Stimulated activated naive B cell treated with anti-CD40 and anti-IgM and Interleukin-4, amounts not matched to agents 10 μg/mL and 1 μg/mL and 100 μg/mL, for 72 hours (primary cell): Measurements from ENCODE around the gene ARHGEF1.
A peak's percentile ranks its signal among the peaks of the same experiment; 100 is the strongest.
"Not testable (repeated sequence)": the region's sequence is repeated elsewhere in the genome, so short reads cannot be mapped to it uniquely, and the experiment has no call there.

ENCODE experiments used
- ATAC-seq, 2 donors: fragments of 150-1000 bp; cut with Tn5 transposase; replicated peaks; 2 replicates each; pipeline ENCODE4 v1.10.0; 2021; ENCODE audit warnings: moderate library complexity in 1 of 2
- DNase-seq: peaks from one replicate; pipeline ENCODE4 v3.0.0; 2021
- H3K27ac Mint-ChIP-seq: one replicate; pipeline ENCODE4 v1.8.0; 2022; ENCODE audit warnings: mild to moderate bottlenecking, mixed read lengths
- H3K27me3 Mint-ChIP-seq, 2 donors: one replicate each; pipeline ENCODE4 v1.8.0; 2022; ENCODE audit warnings: mixed read lengths in 2 of 2
- H3K36me3 Mint-ChIP-seq, 2 donors: one replicate each; pipeline ENCODE4 v1.8.0; 2022; ENCODE audit warnings: mixed read lengths in 2 of 2, mild to moderate bottlenecking in 1 of 2
- H3K4me1 Mint-ChIP-seq, 2 donors: one replicate each; pipeline ENCODE4 v1.8.0; 2022; ENCODE audit warnings: mixed read lengths in 2 of 2, mild to moderate bottlenecking in 1 of 2
- H3K4me3 Mint-ChIP-seq, 2 donors: one replicate each; pipeline ENCODE4 v1.8.0; 2022; ENCODE audit warnings: mild to moderate bottlenecking in 2 of 2, mixed read lengths in 2 of 2, moderate library complexity in 1 of 2
- H3K9me3 Mint-ChIP-seq, 2 donors: one replicate each; pipeline ENCODE4 v1.8.0; 2022; ENCODE audit warnings: mixed read lengths in 2 of 2, mild to moderate bottlenecking in 1 of 2

The ARHGEF1 gene

DNA sequence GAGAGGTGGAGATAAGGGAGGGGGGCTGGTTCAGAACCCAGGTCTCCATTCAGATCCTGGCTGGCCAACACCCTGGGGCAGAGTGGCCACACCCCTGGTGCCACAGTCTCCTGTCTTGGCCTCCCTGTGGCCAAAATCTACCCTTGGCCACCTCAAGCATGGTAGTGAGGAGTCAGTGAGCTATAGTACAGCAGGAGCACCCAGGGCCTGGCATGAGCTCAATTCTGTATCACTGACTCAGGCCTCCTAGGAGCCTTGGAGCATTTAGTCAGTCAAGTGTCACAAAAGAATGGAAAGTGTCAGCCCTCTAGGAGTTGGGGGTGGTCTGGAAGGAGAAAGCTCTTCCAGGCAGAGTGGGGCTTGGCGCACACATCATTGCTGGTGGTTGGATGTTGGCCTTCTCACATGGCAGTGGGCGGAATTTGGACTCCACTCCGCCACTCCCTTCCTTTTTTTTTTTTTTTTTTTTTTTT is 12.5 kb upstream of the ARHGEF1 start:
- DNase-seq (no peak), ATAC-seq (no peak)
- Mint-ChIP-seq H3K4me1 (peaks cover 54 to 88% of the 10 kb centered on the region in 2 donors), H3K4me3 (peak overlapping the region; percentile 62 to 72), H3K36me3 (peaks cover 47 to 55% of the 10 kb centered on the region in 2 donors), H3K27ac (peak overlapping the region; percentile 90), H3K9me3 (no peaks in the 10 kb centered on the region), H3K27me3 (no peaks in the 10 kb centered on the region)

DNA sequence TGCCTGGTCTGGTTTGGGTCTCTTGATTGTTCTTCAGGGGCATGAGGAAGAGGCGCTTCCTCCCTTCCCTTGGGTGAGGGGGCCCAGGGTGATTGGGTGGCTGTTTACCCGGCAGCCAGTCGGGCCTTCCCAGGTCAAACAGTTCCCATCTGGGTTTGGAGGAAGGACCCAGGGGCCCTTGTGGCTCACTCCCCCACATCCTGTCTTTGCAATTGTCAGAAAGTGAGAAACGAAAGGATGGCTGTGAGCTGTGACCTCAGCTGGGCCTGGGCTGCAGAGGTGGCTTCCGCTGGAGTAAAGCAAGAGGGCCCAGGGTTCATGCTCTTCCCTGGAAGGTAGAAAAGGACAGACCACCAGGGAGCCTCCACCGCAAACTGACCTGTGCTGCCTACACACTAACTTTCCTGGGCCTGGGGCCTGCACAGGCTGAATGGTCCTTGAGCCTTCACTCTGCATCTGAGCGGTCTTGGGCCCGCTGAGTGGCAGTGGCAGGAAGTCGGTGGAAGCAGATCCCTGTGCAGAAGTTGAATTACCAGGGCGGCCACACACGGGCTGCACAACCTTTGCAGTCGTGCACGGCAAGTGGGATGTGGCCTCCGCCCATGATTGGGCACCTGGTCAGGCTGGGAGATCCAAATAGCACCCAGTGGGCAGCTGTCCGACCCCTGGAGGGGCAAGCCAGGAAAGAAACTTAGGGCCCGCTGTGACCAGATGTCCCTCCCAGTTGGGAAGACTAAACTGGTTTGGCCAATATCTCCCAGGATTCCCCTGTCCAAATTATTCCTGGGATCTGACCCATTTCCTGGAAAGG is 11.2 kb upstream of the ARHGEF1 start:
- peak; percentile 64 to 71 for ATAC-seq
- no peaks in the 10 kb centered on the region for H3K9me3 Mint-ChIP-seq
- H3K27ac Mint-ChIP-seq: peak overlapping the region; percentile 96
- H3K4me3 Mint-ChIP-seq: peak overlapping the region; percentile 45 to 74
- H3K27me3 Mint-ChIP-seq: no peaks in the 10 kb centered on the region
- H3K4me1 Mint-ChIP-seq: peaks cover 56 to 89% of the 10 kb centered on the region in 2 donors
- peak; percentile 68 for DNase-seq
- H3K36me3 Mint-ChIP-seq: peaks cover 39 to 48% of the 10 kb centered on the region in 2 donors

DNA sequence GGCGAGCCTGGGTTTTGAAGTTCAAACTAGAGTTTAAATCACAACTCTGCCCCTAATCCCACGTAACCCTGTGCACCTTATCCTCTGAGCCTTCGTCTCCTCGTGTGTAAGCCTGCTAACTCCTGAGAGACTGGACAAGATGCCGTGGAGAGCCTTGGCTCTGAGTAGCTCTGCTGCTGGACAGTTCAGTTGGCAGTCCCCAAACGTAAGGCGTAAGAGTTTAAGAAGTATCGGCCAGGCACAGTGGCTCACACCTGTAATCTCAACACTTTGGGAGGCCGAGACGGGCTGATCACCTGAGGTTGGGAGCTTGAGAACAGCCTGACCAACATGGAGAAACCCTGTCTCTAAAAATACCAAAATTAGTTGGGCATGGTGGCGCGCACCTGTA is 10.6 kb upstream of the ARHGEF1 start:
- Mint-ChIP-seq H3K4me3 (peak overlapping the region in 1 of 2 donors; percentile 36), H3K36me3 (peaks cover 42 to 51% of the 10 kb centered on the region in 2 donors), H3K4me1 (peaks cover 57 to 90% of the 10 kb centered on the region in 2 donors), H3K27ac (peak overlapping the region; percentile 96), H3K9me3 (no peaks in the 10 kb centered on the region), H3K27me3 (no peaks in the 10 kb centered on the region)
- DNase-seq (no peak), ATAC-seq (no peak)

DNA sequence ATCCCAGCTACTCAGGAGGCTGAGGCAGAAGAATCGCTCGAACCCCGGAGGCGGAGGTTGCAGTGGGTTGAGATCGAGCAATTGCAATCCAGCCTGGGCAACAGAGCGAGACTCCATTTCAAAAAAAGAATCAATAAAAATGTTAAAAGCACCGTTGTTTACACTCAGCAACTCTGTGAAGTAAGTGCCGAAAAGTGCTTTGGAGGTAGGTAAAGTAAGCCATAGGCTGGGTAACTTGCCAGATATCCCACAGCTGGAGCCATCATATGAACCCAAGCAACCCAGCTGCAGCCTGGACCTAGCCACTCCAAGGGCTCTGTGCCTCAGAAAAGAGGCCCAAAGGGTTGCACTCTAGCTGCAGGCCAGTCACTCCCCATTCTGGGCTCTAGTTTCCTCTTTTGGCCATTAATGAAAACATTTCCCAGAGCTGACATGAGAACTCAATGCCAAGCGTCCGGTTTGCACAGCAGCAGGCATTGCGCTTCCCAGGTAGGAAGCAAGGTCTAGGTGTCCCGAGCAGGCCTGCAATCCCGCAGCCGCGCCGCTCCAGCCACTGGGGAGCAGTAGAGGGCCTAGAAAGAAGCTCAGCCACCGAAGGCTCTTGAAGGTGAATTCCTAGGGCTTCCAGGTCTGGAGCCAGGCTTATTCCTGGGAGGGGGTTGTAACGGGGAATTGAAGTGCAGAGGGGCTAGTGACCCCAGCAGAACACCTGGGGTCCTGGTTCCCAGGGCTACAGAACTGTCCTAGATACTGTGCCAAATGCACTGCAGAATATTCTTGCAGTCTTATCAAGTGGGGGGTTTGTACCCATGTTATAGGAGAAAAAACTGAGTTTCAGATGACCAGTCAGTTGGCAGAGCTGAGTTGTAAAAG is 10.0 kb upstream of the ARHGEF1 start:
- peaks cover 54 to 85% of the 10 kb centered on the region in 2 donors for H3K4me1 Mint-ChIP-seq
- ATAC-seq (no peak), DNase-seq (peak; percentile 44)
- H3K4me3 Mint-ChIP-seq: peak overlapping the region; percentile 48 to 59
- H3K27me3 Mint-ChIP-seq: no peaks in the 10 kb centered on the region
- peak overlapping the region; percentile 96 for H3K27ac Mint-ChIP-seq
- H3K36me3 Mint-ChIP-seq: peaks cover 45 to 53% of the 10 kb centered on the region in 2 donors
- H3K9me3 Mint-ChIP-seq: no peaks in the 10 kb centered on the region

DNA sequence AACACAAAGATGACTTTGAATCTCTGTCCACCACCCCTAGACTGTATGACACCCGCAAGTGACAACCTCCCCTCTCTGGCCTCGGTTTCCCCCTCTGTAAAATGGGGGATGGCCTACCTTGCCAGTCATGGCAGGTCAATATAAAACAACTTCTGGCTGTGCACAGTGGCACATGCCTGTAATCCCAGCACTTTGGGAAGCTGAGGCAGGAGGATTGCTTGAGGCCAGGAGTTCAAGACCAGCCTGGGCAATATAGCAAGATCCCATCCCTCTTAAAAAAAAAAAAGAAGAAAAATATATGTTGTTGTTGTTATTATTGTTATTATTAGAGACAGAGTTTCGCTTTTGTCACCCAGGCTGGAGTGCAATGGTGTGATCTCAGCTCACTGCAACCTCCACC is 7.0 kb upstream of the ARHGEF1 start:
- Mint-ChIP-seq H3K4me1 (peaks cover 44 to 78% of the 10 kb centered on the region in 2 donors), H3K27ac (peak overlapping the region; percentile 98), H3K36me3 (peaks cover 47 to 57% of the 10 kb centered on the region in 2 donors), H3K4me3 (peak overlapping the region; percentile 31 to 64)
- H3K9me3 Mint-ChIP-seq, DNase-seq, ATAC-seq, H3K27me3 Mint-ChIP-seq: not testable (repeated sequence)

DNA sequence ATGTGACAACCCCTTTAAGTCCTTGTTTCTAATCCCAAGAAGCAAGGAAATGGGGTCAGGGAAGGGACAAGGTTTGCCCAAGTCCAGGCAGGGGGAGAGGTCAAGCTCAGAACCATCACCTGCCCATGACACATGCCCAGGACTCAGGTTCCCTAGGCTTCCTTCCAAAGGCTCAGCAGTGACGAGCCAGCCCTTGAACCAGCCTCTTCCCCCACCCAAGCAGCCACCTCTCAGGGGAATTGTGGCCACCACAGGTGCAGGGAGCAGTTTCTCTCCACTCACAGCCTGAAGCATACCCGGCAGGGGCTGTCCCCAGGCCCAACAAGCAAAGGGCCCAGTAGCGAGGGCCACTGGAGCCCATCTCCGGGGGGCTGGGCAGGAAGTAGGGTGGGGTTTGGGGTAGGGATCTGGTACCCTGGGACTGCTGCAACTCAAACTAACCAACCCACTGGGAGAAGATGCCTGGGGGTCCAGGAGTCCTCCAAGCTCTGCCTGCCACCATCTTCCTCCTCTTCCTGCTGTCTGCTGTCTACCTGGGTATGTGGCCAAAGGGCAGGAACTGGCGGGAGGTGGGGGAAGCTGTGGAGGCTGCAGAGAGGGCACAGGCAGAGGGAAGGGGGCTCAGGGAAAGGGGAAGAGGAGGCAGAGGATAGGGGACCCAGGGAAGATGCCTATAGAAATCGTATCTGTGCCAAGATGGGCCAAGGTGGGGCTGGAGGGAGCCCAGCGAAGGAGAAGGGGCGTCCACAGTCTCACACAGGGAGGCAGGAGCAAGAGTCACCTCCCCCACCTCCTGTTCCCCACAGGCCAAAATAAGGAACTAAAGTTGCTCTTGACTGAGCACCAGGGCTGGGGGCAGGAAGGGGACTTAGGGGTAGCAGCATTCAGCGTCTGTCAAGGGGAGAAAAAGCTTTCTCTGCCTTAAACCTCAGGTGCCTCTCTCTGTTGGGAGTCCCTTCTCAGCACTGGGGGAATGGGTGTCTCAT is 5.8 kb upstream of the ARHGEF1 start, which contains the start of gene CD79A:
TSS of gene CD79A (plus strand) at position 433 of the 986 bp plus-strand sequence. CDS start at position 459, 26 bp downstream.
- peak within 1 kb of the TSS; percentile 94 to 100 for H3K4me3 Mint-ChIP-seq
- DNase-seq (peak; percentile 97), ATAC-seq (peak; percentile 81 to 85)
- H3K4me1 Mint-ChIP-seq: peaks cover 39 to 76% of the 10 kb centered on the region in 2 donors
- no peaks in the 10 kb centered on the region for H3K9me3 Mint-ChIP-seq
- no peaks in the 10 kb centered on the region for H3K27me3 Mint-ChIP-seq
- peak within 1 kb of the TSS; percentile 98 for H3K27ac Mint-ChIP-seq
- peaks cover 43 to 54% of the 10 kb centered on the region in 2 donors for H3K36me3 Mint-ChIP-seq

DNA sequence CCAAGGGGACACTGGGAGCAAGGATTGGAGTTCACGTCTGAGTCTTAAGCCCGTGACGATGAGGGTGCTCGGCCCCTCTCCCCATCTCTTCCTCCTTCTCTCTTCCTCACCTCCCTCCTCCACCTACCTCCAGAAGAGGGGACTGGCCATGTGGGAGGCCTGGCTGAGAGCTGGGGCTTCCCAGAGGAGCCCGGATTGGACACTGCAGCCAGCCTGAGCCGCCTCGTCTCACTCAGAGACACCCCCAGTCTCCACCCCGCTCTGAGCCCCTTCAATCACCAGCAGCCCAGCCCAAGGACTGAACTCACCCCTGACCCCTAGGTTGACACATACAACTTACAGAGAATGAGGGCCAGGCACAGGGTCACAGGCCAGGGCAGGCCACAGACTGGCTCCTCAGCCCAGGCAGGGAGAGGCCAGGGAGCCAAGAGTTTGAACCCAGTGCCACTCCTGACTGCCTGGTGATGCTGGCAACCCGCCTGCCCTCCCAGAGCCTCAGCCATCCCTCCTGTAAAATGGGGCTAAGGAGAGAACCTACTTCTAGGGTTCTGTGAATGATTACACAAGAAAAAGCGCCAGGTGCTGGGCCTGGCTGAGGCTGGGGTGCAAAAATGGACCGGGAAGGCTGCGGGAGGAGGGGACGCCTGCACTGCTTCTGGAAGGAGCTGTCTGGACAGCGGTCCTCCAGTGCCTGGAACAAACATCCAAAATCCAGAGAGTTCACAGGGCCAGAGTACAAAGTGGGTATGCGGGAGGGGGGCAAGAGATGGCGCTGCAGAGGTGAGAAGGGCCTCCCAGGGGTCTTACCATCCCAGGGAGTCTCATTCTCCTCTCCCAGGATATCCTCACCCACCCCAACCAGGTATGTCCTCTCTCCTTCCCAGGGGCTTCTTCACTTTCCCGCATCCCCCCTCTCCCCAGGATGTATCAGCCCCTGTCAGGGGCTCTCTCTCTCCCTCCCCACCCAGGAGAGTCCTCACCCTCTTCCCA is 4.8 kb upstream of the ARHGEF1 start:
- peak overlapping the region; percentile 98 for H3K27ac Mint-ChIP-seq
- DNase-seq: peak; percentile 72
- peak overlapping the region; percentile 94 to 100 for H3K4me3 Mint-ChIP-seq
- H3K27me3 Mint-ChIP-seq: no peaks in the 10 kb centered on the region
- H3K4me1 Mint-ChIP-seq: peaks cover 37 to 72% of the 10 kb centered on the region in 2 donors
- ATAC-seq: peak; percentile 42 to 44
- H3K9me3 Mint-ChIP-seq: no peaks in the 10 kb centered on the region
- peaks cover 42 to 54% of the 10 kb centered on the region in 2 donors for H3K36me3 Mint-ChIP-seq

DNA sequence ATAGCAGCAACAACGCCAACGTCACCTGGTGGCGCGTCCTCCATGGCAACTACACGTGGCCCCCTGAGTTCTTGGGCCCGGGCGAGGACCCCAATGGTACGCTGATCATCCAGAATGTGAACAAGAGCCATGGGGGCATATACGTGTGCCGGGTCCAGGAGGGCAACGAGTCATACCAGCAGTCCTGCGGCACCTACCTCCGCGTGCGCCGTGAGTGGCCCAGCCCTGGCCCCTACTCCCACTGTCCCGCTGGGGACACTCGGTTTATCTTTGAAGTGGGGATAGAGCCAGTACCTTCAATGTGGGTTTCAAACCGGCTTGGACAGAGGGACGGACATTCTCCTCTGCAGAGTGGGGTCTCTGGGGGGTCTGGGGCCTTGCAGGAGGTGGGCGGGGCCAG is 3.9 kb upstream of the ARHGEF1 start:
- Mint-ChIP-seq H3K27me3 (no peaks in the 10 kb centered on the region), H3K4me3 (peak overlapping the region; percentile 94 to 100), H3K27ac (peak overlapping the region; percentile 88)

DNA sequence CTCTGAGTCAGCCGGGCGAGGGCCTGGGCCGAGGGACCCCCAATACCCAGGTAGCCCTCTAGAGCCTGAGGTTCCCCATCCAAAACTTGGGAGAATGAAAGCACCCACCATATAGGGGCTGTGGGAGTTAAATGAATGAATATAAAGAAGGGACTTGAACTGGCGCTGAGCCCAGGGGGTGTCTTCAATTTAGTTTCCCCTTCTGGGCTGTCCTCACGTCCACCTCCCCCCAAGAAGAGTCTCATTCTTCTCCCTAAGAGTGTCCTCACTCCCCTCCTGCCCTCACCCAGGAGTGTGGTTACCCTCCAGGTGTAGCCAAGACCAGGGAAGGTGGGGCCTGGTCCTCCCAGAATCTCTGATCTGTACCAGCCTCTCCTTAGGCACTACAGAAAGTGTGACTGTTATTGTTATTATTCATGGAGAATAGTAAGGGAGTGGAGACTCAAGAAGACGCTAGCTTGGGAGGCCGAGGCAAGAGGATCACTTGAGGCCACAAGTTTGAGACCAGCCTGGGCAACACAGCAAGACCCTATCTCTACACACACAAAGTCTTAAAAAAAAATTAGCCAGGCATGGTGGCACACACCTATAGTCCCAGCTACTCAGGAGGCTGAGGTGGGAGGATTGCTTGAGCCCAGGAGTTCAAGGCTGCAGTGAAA is 3.2 kb upstream of the ARHGEF1 start:
- H3K4me1 Mint-ChIP-seq: peaks cover 36 to 72% of the 10 kb centered on the region in 2 donors
- no peak for DNase-seq
- H3K27me3 Mint-ChIP-seq: no peaks in the 10 kb centered on the region
- no peaks in the 10 kb centered on the region for H3K9me3 Mint-ChIP-seq
- peak overlapping the region; percentile 88 for H3K27ac Mint-ChIP-seq
- peak overlapping the region; percentile 94 to 100 for H3K4me3 Mint-ChIP-seq
- peaks cover 50 to 63% of the 10 kb centered on the region in 2 donors for H3K36me3 Mint-ChIP-seq
- no peak for ATAC-seq

More for the DNA sequence above, 3.9 kb upstream of the ARHGEF1 start:
- Mint-ChIP-seq H3K9me3 (no peaks in the 10 kb centered on the region), H3K4me1 (peaks cover 37 to 69% of the 10 kb centered on the region in 2 donors), H3K36me3 (peaks cover 47 to 59% of the 10 kb centered on the region in 2 donors)
- ATAC-seq (no peak), DNase-seq (no peak)

DNA sequence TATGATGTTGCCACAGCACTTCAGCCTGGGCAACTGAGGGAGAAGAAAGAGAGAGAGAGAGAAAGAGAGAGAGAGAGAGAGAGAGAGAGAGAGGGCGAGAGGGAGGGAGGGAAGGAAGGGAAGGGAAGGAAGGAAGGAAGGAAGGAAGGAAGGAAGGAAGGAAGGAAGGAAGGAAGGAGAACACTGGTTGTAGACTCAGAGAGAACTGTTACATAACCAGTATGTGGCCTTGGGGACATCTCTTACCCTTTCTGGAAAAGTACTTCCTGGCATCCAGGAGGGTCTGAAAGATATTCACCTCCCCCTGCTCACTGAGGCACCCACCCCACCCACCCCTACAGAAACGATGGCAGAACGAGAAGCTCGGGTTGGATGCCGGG is 2.7 kb upstream of the ARHGEF1 start:
- peaks cover 40 to 73% of the 10 kb centered on the region in 2 donors for H3K4me1 Mint-ChIP-seq
- DNase-seq: no peak
- H3K27me3 Mint-ChIP-seq: no peaks in the 10 kb centered on the region
- H3K4me3 Mint-ChIP-seq: peak overlapping the region; percentile 94 to 100
- H3K36me3 Mint-ChIP-seq: peaks cover 50 to 66% of the 10 kb centered on the region in 2 donors
- no peaks in the 10 kb centered on the region for H3K9me3 Mint-ChIP-seq
- H3K27ac Mint-ChIP-seq: peak overlapping the region; percentile 88
- ATAC-seq: no peak

DNA sequence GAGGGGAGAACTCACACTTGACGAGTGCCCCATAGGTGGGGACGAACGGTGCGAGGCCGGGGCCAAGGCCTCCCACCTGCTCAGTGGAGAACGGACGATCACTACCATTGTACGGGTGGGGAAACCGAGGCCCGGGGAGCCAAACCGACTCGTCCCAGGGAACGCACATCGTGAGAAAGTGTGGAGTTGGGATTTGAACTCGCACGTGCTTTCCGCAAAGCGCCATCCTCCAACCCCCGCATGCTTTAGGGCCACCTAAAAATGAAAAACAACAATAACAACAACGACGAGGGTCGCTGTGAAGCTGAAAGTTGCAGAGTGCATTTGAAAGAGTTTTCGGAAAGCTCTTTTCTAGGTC is 458 bp downstream of the ARHGEF1 start:
- Mint-ChIP-seq H3K9me3 (no peaks in the 10 kb centered on the region), H3K36me3 (peaks cover 44 to 61% of the 10 kb centered on the region in 2 donors), H3K4me1 (peaks cover 51 to 87% of the 10 kb centered on the region in 2 donors), H3K27ac (peak overlapping the region; percentile 99), H3K27me3 (no peaks in the 10 kb centered on the region), H3K4me3 (peak overlapping the region; percentile 84 to 97)
- DNase-seq: no peak
- ATAC-seq: peak; percentile 5 to 10
